ENCODE results near the gene HK1. TPM values are rescaled to one million over a fixed set of nuclear protein-coding genes. Genes with fewer than 3 reads are reported as not detected.

Gene HK1
- total RNA-seq, 3 donors from 2014 or later: 51.2 to 63.4 (median 57.4) TPM

DNA sequence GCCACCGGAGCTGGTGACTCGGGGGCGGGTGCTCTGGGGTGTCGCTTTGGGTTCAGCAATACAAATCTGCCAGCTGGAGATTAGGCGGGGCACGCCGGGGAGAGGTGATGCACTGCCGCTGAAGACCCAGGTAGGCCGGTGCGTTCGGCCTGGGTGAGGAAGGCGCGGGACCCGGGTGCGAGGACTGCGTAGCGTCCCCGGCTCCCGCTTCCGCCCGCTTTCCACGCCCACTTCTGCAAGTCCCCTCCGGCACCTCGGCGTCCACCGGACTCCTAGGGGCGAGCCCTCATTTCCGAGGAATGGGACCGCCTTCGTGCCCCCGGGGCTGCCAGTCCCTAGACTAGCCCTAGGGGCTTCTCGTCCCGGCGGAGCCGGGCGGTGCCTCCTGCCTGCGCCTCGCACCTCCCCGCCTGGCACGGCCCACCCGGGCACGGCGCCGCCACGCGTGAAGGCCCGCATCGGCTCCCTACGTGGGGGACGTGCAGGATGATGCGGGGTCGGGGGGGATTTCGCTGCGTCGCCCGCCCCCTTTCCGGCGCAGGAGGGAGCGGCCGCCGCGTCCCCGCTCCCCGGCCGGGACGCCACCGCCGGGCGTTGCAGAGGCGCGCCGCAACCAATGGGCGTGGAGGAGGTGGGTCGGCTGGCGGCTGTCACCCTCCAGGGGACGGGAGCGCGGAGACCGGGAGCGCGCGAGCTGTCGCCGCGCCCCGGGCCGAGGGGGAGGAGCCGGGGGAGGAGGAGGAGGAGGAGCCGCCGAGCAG is 40.0 kb downstream of the HK1 start:
- H3K4me1 ChIP-seq: peaks cover 9 to 19% of the 10 kb centered on the region in 2 donors
- no peaks in the 10 kb centered on the region for H3K27me3 ChIP-seq
- peak in 2 of 3 donors; percentile 54 to 86 for TF ChIP-seq POLR2AphosphoS5 (IDR thresholded peaks at IDR 0.05)
- TF ChIP-seq, protein P1, sequence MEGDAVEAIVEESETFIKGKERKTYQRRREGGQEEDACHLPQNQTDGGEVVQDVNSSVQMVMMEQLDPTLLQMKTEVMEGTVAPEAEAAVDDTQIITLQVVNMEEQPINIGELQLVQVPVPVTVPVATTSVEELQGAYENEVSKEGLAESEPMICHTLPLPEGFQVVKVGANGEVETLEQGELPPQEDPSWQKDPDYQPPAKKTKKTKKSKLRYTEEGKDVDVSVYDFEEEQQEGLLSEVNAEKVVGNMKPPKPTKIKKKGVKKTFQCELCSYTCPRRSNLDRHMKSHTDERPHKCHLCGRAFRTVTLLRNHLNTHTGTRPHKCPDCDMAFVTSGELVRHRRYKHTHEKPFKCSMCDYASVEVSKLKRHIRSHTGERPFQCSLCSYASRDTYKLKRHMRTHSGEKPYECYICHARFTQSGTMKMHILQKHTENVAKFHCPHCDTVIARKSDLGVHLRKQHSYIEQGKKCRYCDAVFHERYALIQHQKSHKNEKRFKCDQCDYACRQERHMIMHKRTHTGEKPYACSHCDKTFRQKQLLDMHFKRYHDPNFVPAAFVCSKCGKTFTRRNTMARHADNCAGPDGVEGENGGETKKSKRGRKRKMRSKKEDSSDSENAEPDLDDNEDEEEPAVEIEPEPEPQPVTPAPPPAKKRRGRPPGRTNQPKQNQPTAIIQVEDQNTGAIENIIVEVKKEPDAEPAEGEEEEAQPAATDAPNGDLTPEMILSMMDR (IDR thresholded peaks at IDR 0.05): no peak
- H3K27ac ChIP-seq: peak overlapping the region; percentile 92 to 98
- DNase-seq (ENCODE audit: low spot score in 2 of 2): peak; percentile 86 to 91
- H3K36me3 ChIP-seq: no peaks in the 10 kb centered on the region
- H3K9me3 ChIP-seq: no peaks in the 10 kb centered on the region
- intact Hi-C loops (cut with DNase I; ENCODE audit: low total_unique reads): no loop called here
- peak overlapping the region; percentile 68 to 93 (median 84) for H3K4me3 ChIP-seq

DNA sequence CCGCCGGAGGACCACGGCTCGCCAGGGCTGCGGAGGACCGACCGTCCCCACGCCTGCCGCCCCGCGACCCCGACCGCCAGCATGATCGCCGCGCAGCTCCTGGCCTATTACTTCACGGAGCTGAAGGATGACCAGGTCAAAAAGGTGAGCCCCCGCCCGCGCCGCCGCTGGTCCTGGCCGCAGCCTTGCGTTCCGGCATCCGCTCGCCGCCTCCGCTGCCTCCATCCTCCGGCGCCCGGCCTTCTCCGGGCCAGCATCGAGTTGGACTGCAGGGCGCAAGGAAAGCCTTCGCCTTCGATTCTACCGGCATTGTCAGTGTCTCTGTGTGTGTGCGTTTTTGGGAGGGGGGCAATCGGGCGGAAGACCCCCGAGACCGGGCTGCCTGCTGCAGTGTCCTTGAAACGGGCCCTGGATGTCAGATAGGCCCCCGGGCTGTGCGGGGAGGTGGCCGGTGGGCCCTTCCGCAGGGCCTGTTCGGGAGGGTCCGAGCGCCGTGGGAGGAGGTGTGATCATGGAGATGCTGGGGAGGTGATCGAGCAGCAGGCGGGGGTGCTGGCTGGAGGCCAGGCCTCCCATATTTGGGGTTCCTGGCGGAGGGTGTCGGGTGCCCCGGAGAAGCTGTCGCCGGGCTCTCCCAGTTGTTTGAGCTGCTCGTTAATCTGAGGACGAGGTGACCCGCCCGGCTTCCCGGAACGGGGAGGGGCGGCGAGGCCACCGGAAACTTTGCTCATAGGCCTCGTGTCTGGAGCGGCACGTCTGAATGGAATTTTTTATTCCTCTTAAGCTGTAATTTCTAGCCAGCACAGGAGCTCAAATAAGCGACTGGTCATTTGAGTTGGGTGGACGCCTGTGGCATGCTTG is 40.8 kb downstream of the HK1 start:
- intact Hi-C loops (cut with DNase I; ENCODE audit: low total_unique reads): no loop called here
- Histone ChIP-seq H3K27ac (peak overlapping the region; percentile 92 to 98), H3K36me3 (no peaks in the 10 kb centered on the region), H3K4me3 (peak overlapping the region; percentile 68 to 93 (median 84)), H3K9me3 (no peaks in the 10 kb centered on the region), H3K27me3 (no peaks in the 10 kb centered on the region), H3K4me1 (peaks cover 9 to 19% of the 10 kb centered on the region in 2 donors)
- TF ChIP-seq POLR2AphosphoS5 (IDR thresholded peaks at IDR 0.05) (peak in 1 of 3 donors; percentile 79), POLR2A (IDR thresholded peaks at IDR 0.05) (peak; percentile 24)
- TF ChIP-seq, protein P1 (IDR thresholded peaks at IDR 0.05): no peak
- DNase-seq (ENCODE audit: low spot score in 2 of 2): peak; percentile 65 to 78

DNA sequence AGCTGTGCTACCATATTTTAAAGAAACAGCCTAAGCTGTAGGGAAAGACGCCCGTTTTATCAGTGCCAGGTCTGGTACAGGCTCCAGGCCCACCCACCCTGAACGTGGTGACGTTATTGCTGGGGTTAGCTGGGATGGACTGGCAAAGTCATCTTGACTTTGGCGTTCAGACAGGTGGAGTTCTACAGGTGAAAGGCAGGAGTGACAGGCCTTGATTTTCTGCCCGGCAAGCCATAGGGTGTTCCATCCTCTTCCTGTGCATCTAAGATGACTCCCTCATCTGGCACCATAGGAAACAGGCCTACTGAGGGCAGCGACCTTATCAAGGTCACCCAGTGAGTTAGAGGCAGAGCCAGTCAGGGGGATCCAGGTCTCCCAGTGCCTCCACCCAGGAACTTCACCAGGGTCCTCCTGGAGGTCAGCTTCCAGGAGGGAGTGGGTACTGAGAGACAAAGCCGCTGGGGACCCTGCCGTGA is 41.6 kb downstream of the HK1 start:
- Histone ChIP-seq H3K27ac (peak overlapping the region; percentile 92 to 98), H3K27me3 (no peaks in the 10 kb centered on the region), H3K4me3 (peak overlapping the region; percentile 68 to 93 (median 84)), H3K4me1 (peaks cover 9 to 19% of the 10 kb centered on the region in 2 donors), H3K9me3 (no peaks in the 10 kb centered on the region), H3K36me3 (no peaks in the 10 kb centered on the region)
- TF ChIP-seq POLR2AphosphoS5 (IDR thresholded peaks at IDR 0.05) (no peak), POLR2A (IDR thresholded peaks at IDR 0.05) (no peak)
- intact Hi-C loops (cut with DNase I; ENCODE audit: low total_unique reads): no loop called here
- DNase-seq (ENCODE audit: low spot score in 2 of 2): no peak

DNA sequence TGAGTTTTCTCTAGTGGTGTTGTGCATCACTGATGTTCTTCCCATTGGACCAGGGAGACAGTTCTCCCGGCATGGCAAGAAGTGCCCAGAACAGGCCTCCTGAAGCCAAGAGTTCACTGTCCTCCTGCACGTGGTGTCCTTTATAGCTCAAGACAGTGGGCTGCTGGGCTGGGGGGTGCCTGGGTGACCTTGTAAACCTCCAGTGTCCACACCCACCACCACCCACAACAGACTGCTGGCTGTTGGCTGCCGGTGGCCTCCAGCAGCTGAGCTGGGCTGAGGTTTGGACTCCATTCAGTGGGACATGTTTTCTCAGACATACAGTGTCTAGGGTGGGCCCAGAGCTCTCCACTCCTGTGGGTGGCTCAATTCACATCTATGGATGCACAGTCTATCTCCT is 42.2 kb downstream of the HK1 start:
- H3K9me3 ChIP-seq: no peaks in the 10 kb centered on the region
- peak overlapping the region in 2 of 3 donors; percentile 68 to 84 for H3K4me3 ChIP-seq
- TF ChIP-seq, protein P1 (IDR thresholded peaks at IDR 0.05): no peak
- no peak for TF ChIP-seq POLR2A (IDR thresholded peaks at IDR 0.05)
- TF ChIP-seq POLR2AphosphoS5 (IDR thresholded peaks at IDR 0.05): no peak
- no peaks in the 10 kb centered on the region for H3K27me3 ChIP-seq
- no peak for DNase-seq (ENCODE audit: low spot score in 2 of 2)
- intact Hi-C loops (cut with DNase I; ENCODE audit: low total_unique reads): no loop called here
- H3K4me1 ChIP-seq: peaks cover 9 to 19% of the 10 kb centered on the region in 2 donors
- no peaks in the 10 kb centered on the region for H3K36me3 ChIP-seq
- H3K27ac ChIP-seq: peak overlapping the region; percentile 92 to 98

DNA sequence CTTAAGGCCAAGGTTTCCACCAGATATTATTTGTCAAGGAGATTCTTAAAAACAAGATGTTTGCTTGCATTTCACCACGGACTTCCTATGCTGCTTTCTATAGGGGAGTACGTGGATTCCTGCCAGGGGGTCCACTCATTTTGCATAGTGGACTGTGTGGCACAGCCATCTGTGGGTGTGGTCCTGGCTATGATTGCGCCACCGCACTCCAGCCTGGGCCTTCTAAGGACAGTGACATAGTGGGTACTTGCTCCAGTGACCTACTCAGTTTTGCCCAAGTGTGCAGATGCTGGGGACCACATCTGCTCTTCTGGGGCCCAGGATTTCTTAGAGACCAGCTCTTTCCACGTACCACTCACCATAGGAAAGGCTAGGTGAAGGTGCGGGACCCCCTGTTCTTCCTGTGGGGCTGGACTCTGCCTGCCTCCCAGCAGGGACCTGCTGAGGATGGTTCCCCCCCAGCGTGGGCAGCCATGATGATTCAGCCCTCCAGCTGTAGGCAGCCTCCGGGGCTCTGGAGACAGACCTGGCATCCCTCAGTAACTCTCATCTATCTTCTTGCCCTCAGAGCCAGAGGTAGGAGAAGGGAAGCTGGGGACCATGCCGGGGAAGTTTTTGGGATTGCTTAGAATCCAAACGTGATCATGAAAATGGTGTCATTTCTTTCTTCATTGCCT is 42.9 kb downstream of the HK1 start:
- no peak for DNase-seq (ENCODE audit: low spot score in 2 of 2)
- H3K4me3 ChIP-seq: peak overlapping the region in 1 of 3 donors; percentile 8
- no peaks in the 10 kb centered on the region for H3K36me3 ChIP-seq
- no peaks in the 10 kb centered on the region for H3K9me3 ChIP-seq
- peak overlapping the region; percentile 92 to 98 for H3K27ac ChIP-seq
- intact Hi-C loops (cut with DNase I; ENCODE audit: low total_unique reads): no loop called here
- TF ChIP-seq, protein P1 (IDR thresholded peaks at IDR 0.05): no peak
- no peak for TF ChIP-seq POLR2A (IDR thresholded peaks at IDR 0.05)
- TF ChIP-seq POLR2AphosphoS5 (IDR thresholded peaks at IDR 0.05): no peak
- H3K27me3 ChIP-seq: no peaks in the 10 kb centered on the region
- peaks cover 9 to 19% of the 10 kb centered on the region in 2 donors for H3K4me1 ChIP-seq

All from breast epithelium (tissue), 4 donors.